ENCODE measurements around the gene LGI2.

- TF ChIP-seq CTCF (IDR thresholded peaks at IDR 0.05) (no peak), POLR2AphosphoS5 (IDR thresholded peaks at IDR 0.05) (no peak)
Measured at GRCh38 chr4:25068386-25068785, 37.6 kb upstream of the LGI2 start.

All from breast epithelium (tissue), 3 donors.